Endothelial cell of umbilical vein (primary cell): ENCODE results near the gene NAGS. TPM values are rescaled to one million over a fixed set of nuclear protein-coding genes. Genes with fewer than 3 reads are reported as not detected.
"Not testable (repeated sequence)": the region's sequence is repeated elsewhere in the genome, so short reads cannot be mapped to it uniquely, and the experiment has no call there.

Source experiments
- BruUV-seq: library from RNA; stranded (reverse); fragments of 400-500 nt; replicated peaks from 2 replicates; lab custom pipeline; 2021; lab: Mats Ljungman, UMichigan
- CTCF ChIA-PET: fragments of 300-600, 350-600 bp; sonication (Branson Sonifier 250); formaldehyde crosslinking; loops from one replicate; lab custom pipeline; 2021; ENCODE audit warnings: antibody characterized with exemption, inconsistent platforms; lab: Charles Lee
- POLR2A ChIA-PET: fragments of 300-600, 350-600 bp; sonication (Branson Sonifier 250); formaldehyde crosslinking; loops from one replicate; lab custom pipeline; 2021; ENCODE audit warnings: antibody characterized with exemption, inconsistent platforms; lab: Charles Lee
- DNase-seq: peaks from one replicate; pipeline ENCODE4 v3.0.0-alpha.2; 2011; ENCODE audit warnings: low read depth, low spot score
- FAIRE-seq: peaks from 2 replicates; lab custom pipeline; 2011; peaks lifted over from hg19 to GRCh38; lab: Jason Lieb, UNC
- H2AFZ ChIP-seq: 2 replicates; pipeline ENCODE4 v1.6.0; 2012; ENCODE audit warnings: low read depth, low read length, control low read depth, inconsistent platforms
- H3K27ac ChIP-seq: 2 replicates; pipeline ENCODE4 v1.5.1; 2011; ENCODE audit warnings: low read depth, mild to moderate bottlenecking, control low read depth, low read length, moderate library complexity; ENCODE audit not compliant: insufficient read depth
- H3K27me3 ChIP-seq, 2 experiments: 2 replicates each; pipeline versions ENCODE4 v1.6.0 to v1.6.1; 2011; ENCODE audit warnings: low read length in 2 of 2, mixed read lengths in 1 of 2; ENCODE audit not compliant: control insufficient read depth in 2 of 2, insufficient read depth in 2 of 2
- H3K36me3 ChIP-seq, 2 experiments: 2 replicates in 1 of 2; 3 replicates in 1 of 2; pipeline ENCODE4 v1.5.1; 2011; ENCODE audit warnings: low read length in 2 of 2, mild to moderate bottlenecking in 1 of 2, moderate library complexity in 1 of 2; ENCODE audit not compliant: control insufficient read depth in 2 of 2, insufficient read depth in 2 of 2; ENCODE audit errors: extremely low read depth in 1 of 2
- H3K4me1 ChIP-seq: 3 replicates; pipeline ENCODE4 v1.5.1; 2011; ENCODE audit warnings: mild to moderate bottlenecking, low read length; ENCODE audit not compliant: control insufficient read depth, insufficient read depth; ENCODE audit errors: extremely low read depth
- H3K4me2 ChIP-seq: 2 replicates; pipeline ENCODE4 v1.6.1; 2011; ENCODE audit warnings: low read length, control low read depth, mixed read lengths; ENCODE audit not compliant: insufficient read depth
- H3K4me3 ChIP-seq, 3 experiments: fragments of 200-600 bp in 1 of 3; sonication (generic), shearing (Covaris generic) in 1 of 3; replicated peaks in 1 of 3; 2 replicates each; pipeline ENCODE4 v1.5.1; 2011 to 2016; ENCODE audit warnings: control low read depth in 3 of 3, low read length in 3 of 3, mild to moderate bottlenecking in 2 of 3, inconsistent platforms in 1 of 3, low read depth in 1 of 3, moderate library complexity in 1 of 3; ENCODE audit not compliant: insufficient read depth in 1 of 3
- H3K79me2 ChIP-seq: 2 replicates; pipeline ENCODE4 v1.6.0; 2012; ENCODE audit warnings: low read length, inconsistent platforms; ENCODE audit not compliant: control insufficient read depth, insufficient read depth
- H3K9ac ChIP-seq: replicated peaks from 2 replicates; pipeline ENCODE3; 2011; ENCODE audit warnings: low read length, control low read depth; ENCODE audit not compliant: insufficient read depth; ENCODE audit errors: extremely low read depth
- H3K9me1 ChIP-seq: replicated peaks from 3 replicates; pipeline ENCODE4 v1.6.0; 2011; ENCODE audit warnings: mild to moderate bottlenecking, low read length; ENCODE audit not compliant: control insufficient read depth, insufficient read depth; ENCODE audit errors: extremely low read depth
- H3K9me3 ChIP-seq: replicated peaks from 2 replicates; pipeline ENCODE4 v1.5.1; 2012; ENCODE audit warnings: low read length, inconsistent platforms; ENCODE audit not compliant: control insufficient read depth, insufficient read depth
- H4K20me1 ChIP-seq: replicated peaks from 2 replicates; pipeline ENCODE3; 2011; ENCODE audit warnings: mild to moderate bottlenecking, low read length; ENCODE audit not compliant: control insufficient read depth, insufficient read depth; ENCODE audit errors: extremely low read depth
- CTCF ChIP-seq, 2 donors: IDR thresholded peaks; 1 replicate in 1 of 2; 2 replicates in 1 of 2; pipeline ENCODE4 v1.5.1; 2011; ENCODE audit warnings: low read length in 2 of 2, mild to moderate bottlenecking in 2 of 2, moderate library complexity in 2 of 2, control low read depth in 1 of 2, inconsistent platforms in 1 of 2, low read depth in 1 of 2; ENCODE audit not compliant: insufficient read depth in 1 of 2; ENCODE audit errors: extremely low read depth in 1 of 2
- EZH2 ChIP-seq: IDR thresholded peaks from 2 replicates; pipeline ENCODE4 v1.6.1; 2012; ENCODE audit warnings: borderline replicate concordance, low read depth, mild to moderate bottlenecking, moderate library complexity, low read length, inconsistent platforms; ENCODE audit not compliant: severe bottlenecking
- FOS ChIP-seq: IDR thresholded peaks from 2 replicates; pipeline ENCODE4 v1.6.1; 2011; ENCODE audit warnings: mild to moderate bottlenecking, low read length, moderate library complexity, borderline replicate concordance; ENCODE audit not compliant: insufficient read depth
- GATA2 ChIP-seq: IDR thresholded peaks from 2 replicates; pipeline ENCODE4 v1.7.0; 2011; ENCODE audit warnings: low read depth, mild to moderate bottlenecking, moderate library complexity, mixed read lengths, low read length; ENCODE audit not compliant: insufficient read length, insufficient read depth
- JUN ChIP-seq: IDR thresholded peaks from 2 replicates; pipeline ENCODE4 v1.6.1; 2011; ENCODE audit warnings: borderline replicate concordance, low read depth; ENCODE audit not compliant: insufficient read length, insufficient read depth
- MAX ChIP-seq: IDR thresholded peaks from 2 replicates; pipeline ENCODE4 v1.6.1; 2011; ENCODE audit not compliant: insufficient read depth, insufficient read length
- MYC ChIP-seq: IDR thresholded peaks from one replicate; pipeline ENCODE4 v1.6.1; 2011; ENCODE audit warnings: mild to moderate bottlenecking, low read depth, low read length
- POLR2A ChIP-seq: IDR thresholded peaks from 2 replicates; pipeline ENCODE4 v1.6.1; 2012; ENCODE audit warnings: low read depth, mild to moderate bottlenecking, control low read depth, low read length
- POLR2AphosphoS5 ChIP-seq: IDR thresholded peaks from 2 replicates; pipeline ENCODE4 v1.6.1; 2012; ENCODE audit warnings: low read depth, mild to moderate bottlenecking, control low read depth, low read length, moderate library complexity; ENCODE audit not compliant: insufficient read depth
- dilution Hi-C: fragments of 300-500 bp; cut with MboI; formaldehyde crosslinking; loops from one replicate; pipeline ENCODE4 v1.15.0; 2019; ENCODE audit warnings: low sequenced_read_pairs; ENCODE audit not compliant: extremely low pct_ligation_motif_present
- intact Hi-C: fragments of 100-400 bp; cut with micrococcal nuclease; formaldehyde crosslinking; loops from one replicate; pipeline ENCODE4 v1.10.0; 2022
- polyA plus RNA-seq, 4 experiments: library from polyadenylated mRNA; depleted of rRNA in 3 of 4; stranded (reverse) in 3 of 4; unstranded in 1 of 4; fragments of >200 nt; gene quantifications; 2 replicates each; pipeline versions ENCODE4 v1.2.1 to v1.2.3, GENCODE V29; 2011 to 2012; ENCODE audit warnings: missing spikeins in 1 of 4
- total RNA-seq: library from RNA; stranded (reverse); gene quantifications from 2 replicates; pipeline ENCODE4 v1.2.3, GENCODE V29; 2021

NAGS gene
- total and polyA plus RNA-seq, 2 donors (not counting 3 experiments of a cell fraction or from before 2014, with no cell fraction given), result 3.3 to 6.1 TPM

GRCh38 chr17:43995150-43995471, 9.3 kb upstream of the NAGS start:
- CTCF ChIA-PET, result interaction anchor here (1.5 to 12.7 kb wide), 3 partner anchors 10 to 52 kb away, joined by 3 to 182 read pairs (median 4); partner anchors contain the start of gene PPY
- H3K4me3 ChIP-seq, result no peak overlapping the region

GRCh38 chr17:43997180-43997579, 7.2 kb upstream of the NAGS start:
- H3K27ac ChIP-seq, DNase-seq, H3K9ac ChIP-seq, intact Hi-C loops, H3K4me3 ChIP-seq, H2AFZ ChIP-seq, POLR2A ChIA-PET, H3K36me3 ChIP-seq, H3K27me3 ChIP-seq, H3K9me3 ChIP-seq, H4K20me1 ChIP-seq, FAIRE-seq, H3K9me1 ChIP-seq, H3K4me2 ChIP-seq, dilution Hi-C loops, H3K79me2 ChIP-seq, BruUV-seq: not testable (repeated sequence)
- H3K4me1 ChIP-seq, result peaks cover 11% of the 10 kb centered on the region
- CTCF ChIA-PET, result interaction anchor here (0.5 to 12.7 kb wide), 7 partner anchors 44 to 118 kb away, joined by 3 to 182 read pairs (median 3); partner anchors contain the start of gene PPY

More at GRCh38 chr17:43995150-43995471, 9.3 kb upstream of the NAGS start:
- Histone ChIP-seq H3K27me3 (peaks cover 0 to 3% of the 10 kb centered on the region in 2 experiments), H3K9me3 (no peaks in the 10 kb centered on the region), H2AFZ (peak overlapping the region; percentile 26), H3K4me1 (peaks cover 5% of the 10 kb centered on the region), H3K9ac (no peak overlapping the region), H3K36me3 (no peaks in the 10 kb centered on the region), H4K20me1 (no peaks in the 10 kb centered on the region), H3K9me1 (no peaks in the 10 kb centered on the region), H3K27ac (no peak overlapping the region), H3K79me2 (no peaks in the 10 kb centered on the region), H3K4me2 (peak overlapping the region; percentile 39)
- TF ChIP-seq FOS, result no peak
- TF ChIP-seq MYC, result no peak
- no peak for TF ChIP-seq POLR2A
- no peak for TF ChIP-seq EZH2
- TF ChIP-seq MAX, result no peak
- no peak for TF ChIP-seq GATA2
- no peak for TF ChIP-seq CTCF (IDR thresholded peaks at IDR 0.05; ENCODE audit: extremely low read depth in 1 of 2, insufficient read depth in 1 of 2, low read depth in 1 of 2, low read length in 2 of 2)
- no peak for TF ChIP-seq JUN
- TF ChIP-seq POLR2AphosphoS5, result no peak
- no peak for DNase-seq
- intact Hi-C loops (loop anchor here (1.0 kb wide), 2 partner anchors 51 to 117 kb away; no protein-coding TSS in a partner anchor), dilution Hi-C loops (no loop called here)
- FAIRE-seq, result no peak
- POLR2A ChIA-PET, result no interaction called here
- no TSS peak for BruUV-seq
